Activated B cell treated with CpG ODN at 0.5 μM for 24 hours (primary cell): ENCODE measurements around the gene APOBEC3B. TPM values are rescaled to one million over a fixed set of nuclear protein-coding genes. Genes with fewer than 3 reads are reported as not detected.

Experiments
- ATAC-seq: fragments of 200-7000 bp; cut with Tn5 transposase; one replicate; pipeline ENCODE4 v1.10.0; 2021; ENCODE audit warnings: low read depth, mild to moderate bottlenecking, moderate library complexity
- CTCF ChIA-PET: fragments of 350-600 bp; sonication (Branson Sonifier 250); formaldehyde crosslinking; loops from one replicate; lab custom pipeline; 2021; ENCODE audit warnings: antibody characterized with exemption; lab: Charles Lee
- POLR2A ChIA-PET: fragments of 350-600 bp; sonication (Branson Sonifier 250); formaldehyde crosslinking; loops from one replicate; lab custom pipeline; 2021; ENCODE audit warnings: antibody characterized with exemption; lab: Charles Lee
- DNase-seq: peaks from one replicate; pipeline ENCODE4 v3.0.0; 2022
- H3K27ac Mint-ChIP-seq: one replicate; pipeline ENCODE4 v1.8.0; 2020; ENCODE audit warnings: mixed read lengths
- H3K27me3 Mint-ChIP-seq: one replicate; pipeline ENCODE4 v1.8.0; 2021; ENCODE audit warnings: mixed read lengths
- H3K36me3 Mint-ChIP-seq: one replicate; pipeline ENCODE4 v1.8.0; 2021; ENCODE audit warnings: low read depth, mixed read lengths
- H3K4me1 Mint-ChIP-seq: one replicate; pipeline ENCODE4 v1.8.0; 2021; ENCODE audit warnings: mixed read lengths
- H3K4me3 Mint-ChIP-seq: one replicate; pipeline ENCODE4 v1.8.0; 2020; ENCODE audit warnings: mild to moderate bottlenecking, mixed read lengths
- H3K9me3 Mint-ChIP-seq: one replicate; pipeline ENCODE4 v1.8.0; 2020; ENCODE audit warnings: mixed read lengths
- intact Hi-C: fragments of 100-400 bp; cut with micrococcal nuclease; formaldehyde crosslinking; loops from one replicate; pipeline ENCODE4 v1.15.1; 2024
- total RNA-seq: library from RNA; stranded (reverse); gene quantifications from 2 replicates; pipeline ENCODE4 v1.2.3, GENCODE V29; 2022
- TF ChIP-seq, protein P1 (sequence below): fragments of 200-600 bp; IDR thresholded peaks from one replicate; pipeline ENCODE4 v1.8.0; 2022; ENCODE audit warnings: antibody characterized with exemption, mild to moderate bottlenecking

APOBEC3B gene
- total RNA-seq, 1 donor from 2014 or later, result 8.0 TPM

DNA sequence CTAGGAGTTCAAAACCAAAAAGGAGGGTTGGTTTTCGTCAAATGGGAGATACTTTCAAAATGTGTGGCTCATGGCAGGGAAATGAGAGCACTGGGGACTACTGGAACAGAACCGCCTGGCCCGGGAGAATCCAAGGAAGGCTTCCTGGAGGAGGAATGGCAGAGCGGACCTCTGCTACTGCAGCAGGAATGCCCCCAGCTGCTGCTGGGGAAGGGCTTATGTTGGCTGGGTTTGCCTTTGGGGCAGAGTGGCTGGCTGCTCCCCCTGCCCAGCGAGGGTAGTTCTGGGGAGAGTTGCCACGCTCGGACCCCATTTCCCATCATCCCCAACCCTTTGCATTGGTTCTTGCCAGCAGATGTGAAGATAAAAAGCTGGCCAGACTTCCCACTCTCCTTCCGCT lies 35.4 kb upstream of the APOBEC3B start:
- no peak overlapping the region for H3K4me3 Mint-ChIP-seq
- peaks cover 43% of the 10 kb centered on the region for H3K4me1 Mint-ChIP-seq
- no peak overlapping the region for H3K27ac Mint-ChIP-seq
- intact Hi-C loops, result no loop called here
- H3K9me3 Mint-ChIP-seq, result no peaks in the 10 kb centered on the region
- CTCF ChIA-PET, result no interaction called here
- no peaks in the 10 kb centered on the region for H3K36me3 Mint-ChIP-seq
- no peak for ATAC-seq
- TF ChIP-seq, protein P1, sequence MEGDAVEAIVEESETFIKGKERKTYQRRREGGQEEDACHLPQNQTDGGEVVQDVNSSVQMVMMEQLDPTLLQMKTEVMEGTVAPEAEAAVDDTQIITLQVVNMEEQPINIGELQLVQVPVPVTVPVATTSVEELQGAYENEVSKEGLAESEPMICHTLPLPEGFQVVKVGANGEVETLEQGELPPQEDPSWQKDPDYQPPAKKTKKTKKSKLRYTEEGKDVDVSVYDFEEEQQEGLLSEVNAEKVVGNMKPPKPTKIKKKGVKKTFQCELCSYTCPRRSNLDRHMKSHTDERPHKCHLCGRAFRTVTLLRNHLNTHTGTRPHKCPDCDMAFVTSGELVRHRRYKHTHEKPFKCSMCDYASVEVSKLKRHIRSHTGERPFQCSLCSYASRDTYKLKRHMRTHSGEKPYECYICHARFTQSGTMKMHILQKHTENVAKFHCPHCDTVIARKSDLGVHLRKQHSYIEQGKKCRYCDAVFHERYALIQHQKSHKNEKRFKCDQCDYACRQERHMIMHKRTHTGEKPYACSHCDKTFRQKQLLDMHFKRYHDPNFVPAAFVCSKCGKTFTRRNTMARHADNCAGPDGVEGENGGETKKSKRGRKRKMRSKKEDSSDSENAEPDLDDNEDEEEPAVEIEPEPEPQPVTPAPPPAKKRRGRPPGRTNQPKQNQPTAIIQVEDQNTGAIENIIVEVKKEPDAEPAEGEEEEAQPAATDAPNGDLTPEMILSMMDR, result no peak
- POLR2A ChIA-PET, result interaction anchor here (0.8 kb wide), 1 partner anchor 167 kb away, joined by 3 read pairs; no protein-coding TSS in a partner anchor
- peaks cover 29% of the 10 kb centered on the region for H3K27me3 Mint-ChIP-seq
- DNase-seq, result no peak

DNA sequence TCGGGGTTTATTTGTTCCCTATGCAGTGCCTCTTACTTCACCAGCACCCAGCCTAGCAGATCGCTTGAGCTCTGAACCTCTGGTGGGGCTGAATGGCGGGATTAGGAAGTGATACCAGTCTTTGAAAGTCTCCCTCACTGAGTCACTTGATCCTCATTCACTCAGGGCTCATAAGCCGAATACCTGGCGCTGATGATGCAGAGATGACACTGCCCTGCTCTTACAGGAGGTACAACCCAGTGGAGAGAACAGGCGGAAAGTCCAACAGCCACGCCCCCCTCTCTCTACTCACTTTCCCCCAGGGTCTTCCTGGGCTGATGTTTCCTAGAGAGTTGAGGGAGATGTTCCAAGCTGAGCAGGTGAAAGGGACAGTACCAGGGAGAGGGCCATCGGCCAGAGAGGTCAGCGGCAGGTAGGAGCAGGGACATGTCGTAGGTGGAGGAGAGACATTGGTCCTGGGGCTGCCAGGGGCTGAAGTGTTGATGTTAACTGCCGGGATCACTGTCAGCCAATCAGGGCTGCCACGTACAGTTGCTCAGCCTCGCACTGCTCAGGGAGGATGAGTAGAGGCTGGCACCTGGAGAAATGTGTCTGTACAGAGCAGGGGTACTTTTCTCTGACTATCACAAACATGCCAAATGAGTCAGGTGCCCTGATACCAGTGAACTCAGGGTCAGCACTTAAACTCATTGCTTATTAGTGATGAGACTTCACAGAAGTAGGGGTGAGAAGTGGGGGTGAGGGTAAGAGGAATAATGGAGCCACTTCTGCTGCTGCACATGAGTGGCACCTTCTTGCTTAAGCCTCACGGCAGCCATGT lies 34.6 kb upstream of the APOBEC3B start:
- no peak for DNase-seq
- H3K9me3 Mint-ChIP-seq, result no peaks in the 10 kb centered on the region
- H3K4me1 Mint-ChIP-seq, result peaks cover 35% of the 10 kb centered on the region
- intact Hi-C loops, result no loop called here
- H3K27me3 Mint-ChIP-seq, result peaks cover 29% of the 10 kb centered on the region
- H3K27ac Mint-ChIP-seq, result no peak overlapping the region
- CTCF ChIA-PET, result no interaction called here
- TF ChIP-seq, protein P1, result no peak
- POLR2A ChIA-PET, result interaction anchor here (0.8 kb wide), 1 partner anchor 166 kb away, joined by 3 read pairs; no protein-coding TSS in a partner anchor
- no peaks in the 10 kb centered on the region for H3K36me3 Mint-ChIP-seq
- no peak overlapping the region for H3K4me3 Mint-ChIP-seq
- ATAC-seq, result peak; percentile 84

DNA sequence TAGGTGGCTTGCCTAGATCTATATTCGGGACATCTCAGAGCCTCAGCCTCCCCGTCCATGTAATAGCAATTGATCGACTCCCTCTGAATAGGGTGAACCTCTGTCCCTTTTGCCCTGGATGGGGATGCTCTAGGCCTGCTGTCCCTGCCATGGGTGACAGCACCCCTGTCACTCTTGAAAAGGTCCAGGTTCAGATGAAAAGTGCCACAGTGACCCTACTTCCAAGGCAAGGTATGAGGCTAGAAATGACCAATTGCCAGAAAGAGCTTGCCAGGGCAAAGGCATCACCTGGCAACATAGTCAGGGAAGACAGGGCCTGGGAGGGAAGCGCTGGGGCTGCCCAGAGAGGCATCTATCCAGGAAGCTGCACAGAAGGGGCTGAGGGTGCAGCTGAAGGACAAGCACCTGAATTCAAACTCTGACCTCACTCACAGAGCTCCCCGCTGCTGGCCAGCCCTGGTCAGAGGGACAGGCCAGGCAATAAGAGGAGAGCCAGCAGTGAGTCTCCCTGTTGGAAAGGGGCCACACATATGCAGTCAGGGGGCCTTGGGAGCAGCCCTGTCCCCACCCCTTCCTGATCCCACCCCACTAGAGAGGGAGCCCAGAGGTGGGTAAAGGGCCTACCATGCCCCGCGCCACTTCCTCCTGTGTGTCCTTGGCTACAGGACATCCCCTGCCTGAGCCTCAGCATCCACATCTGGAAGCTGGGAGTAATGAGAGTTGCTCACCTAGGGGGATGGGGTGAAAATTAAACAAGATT lies 33.8 kb upstream of the APOBEC3B start:
- no peaks in the 10 kb centered on the region for H3K36me3 Mint-ChIP-seq
- H3K4me1 Mint-ChIP-seq, result peaks cover 27% of the 10 kb centered on the region
- no peak overlapping the region for H3K4me3 Mint-ChIP-seq
- ATAC-seq (no peak), DNase-seq (no peak)
- POLR2A ChIA-PET, result no interaction called here
- TF ChIP-seq, protein P1, result no peak
- CTCF ChIA-PET, result no interaction called here
- H3K27me3 Mint-ChIP-seq, result peaks cover 27% of the 10 kb centered on the region
- intact Hi-C loops, result no loop called here
- H3K27ac Mint-ChIP-seq, result no peak overlapping the region
- no peaks in the 10 kb centered on the region for H3K9me3 Mint-ChIP-seq

DNA sequence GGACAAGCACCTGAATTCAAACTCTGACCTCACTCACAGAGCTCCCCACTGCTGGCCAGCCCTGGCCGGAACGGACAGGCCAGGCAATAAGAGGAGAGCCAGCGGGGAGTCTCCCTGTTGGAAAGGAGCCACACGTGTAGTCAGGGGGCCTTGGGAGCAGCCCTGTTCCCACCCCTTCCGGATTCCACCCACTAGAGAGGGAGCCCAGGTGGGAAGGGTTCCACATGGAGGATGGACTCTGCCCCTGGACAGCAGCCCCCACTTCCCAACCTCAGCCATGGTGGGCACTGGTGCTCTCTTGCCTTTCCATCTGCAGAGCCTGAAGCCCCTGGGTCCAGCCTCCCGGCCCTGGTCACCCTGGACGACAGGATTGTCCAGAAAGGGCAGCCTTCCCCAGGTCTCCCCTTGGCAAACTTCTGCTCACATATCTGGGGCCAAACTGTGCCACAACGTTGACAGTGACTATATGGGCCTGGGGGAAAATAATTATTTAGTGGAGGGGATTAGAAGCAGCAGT lies 32.2 kb upstream of the APOBEC3B start:
- peaks cover 24% of the 10 kb centered on the region for H3K27me3 Mint-ChIP-seq
- intact Hi-C loops, result no loop called here
- CTCF ChIA-PET, result no interaction called here
- H3K4me1 Mint-ChIP-seq, result peaks cover 25% of the 10 kb centered on the region
- ATAC-seq, result no peak
- no peaks in the 10 kb centered on the region for H3K36me3 Mint-ChIP-seq
- no peak for DNase-seq
- H3K9me3 Mint-ChIP-seq, result no peaks in the 10 kb centered on the region
- TF ChIP-seq, protein P1, result no peak
- no peak overlapping the region for H3K4me3 Mint-ChIP-seq
- POLR2A ChIA-PET, result interaction anchor here (0.6 kb wide), 2 partner anchors 35 to 780 kb away, joined by 3 to 18 read pairs; no protein-coding TSS in a partner anchor
- H3K27ac Mint-ChIP-seq, result no peak overlapping the region
